ENCODE data around the gene AAK1.
"Not testable (repeated sequence)": the region's sequence is repeated elsewhere in the genome, so short reads cannot be mapped to it uniquely, and the experiment has no call there.

The AAK1 gene

GRCh38 chr2:69643602-69644505 lies at the start of gene AAK1:
AAK1 (minus strand) TSS chr2:69643739; CDS start chr2:69643040, 699 bp downstream.
- peak; percentile 83 to 87 for DNase-seq (ENCODE audit: low read depth in 2 of 2)

GRCh38 chr2:69692424-69692823 lies 48.9 kb upstream of the AAK1 start:
- no peak for DNase-seq (ENCODE audit: low read depth in 2 of 2)

- no peak for DNase-seq (ENCODE audit: low read depth in 2 of 2)
Observed at GRCh38 chr2:69689969-69690368, 46.4 kb upstream of the AAK1 start.

GRCh38 chr2:69689466-69689865 lies 45.9 kb upstream of the AAK1 start:
- DNase-seq (ENCODE audit: low read depth in 2 of 2), result no peak

GRCh38 chr2:69687971-69688611 lies 44.6 kb upstream of the AAK1 start:
- no peak for DNase-seq (ENCODE audit: low read depth in 2 of 2)

- no peak for DNase-seq (ENCODE audit: low read depth in 2 of 2)
Observed at GRCh38 chr2:69686813-69687212, 43.3 kb upstream of the AAK1 start.

- DNase-seq (ENCODE audit: low read depth in 2 of 2), result peak; percentile 14 to 40
Observed at GRCh38 chr2:69685321-69686048, 41.9 kb upstream of the AAK1 start.

GRCh38 chr2:69683170-69683971 lies 39.8 kb upstream of the AAK1 start:
- no peak for DNase-seq (ENCODE audit: low read depth in 2 of 2)

- DNase-seq (ENCODE audit: low read depth in 2 of 2), result no peak
Observed at GRCh38 chr2:69682525-69682924, 39.0 kb upstream of the AAK1 start.

- no peak for DNase-seq (ENCODE audit: low read depth in 2 of 2)
Observed at GRCh38 chr2:69680001-69680675, 36.6 kb upstream of the AAK1 start.

- DNase-seq (ENCODE audit: low read depth in 2 of 2), result no peak
Observed at GRCh38 chr2:69677914-69678313, 34.4 kb upstream of the AAK1 start.

- no peak for DNase-seq (ENCODE audit: low read depth in 2 of 2)
Observed at GRCh38 chr2:69676146-69676545, 32.6 kb upstream of the AAK1 start.

- no peak for DNase-seq (ENCODE audit: low read depth in 2 of 2)
Observed at GRCh38 chr2:69674316-69674670, 30.8 kb upstream of the AAK1 start.

- DNase-seq (ENCODE audit: low read depth in 2 of 2), result not testable (repeated sequence)
Observed at GRCh38 chr2:69673098-69673497, 29.6 kb upstream of the AAK1 start.

GRCh38 chr2:69669666-69670065 lies 26.1 kb upstream of the AAK1 start:
- no peak for DNase-seq (ENCODE audit: low read depth in 2 of 2)

GRCh38 chr2:69668598-69668997 lies 25.1 kb upstream of the AAK1 start:
- no peak for DNase-seq (ENCODE audit: low read depth in 2 of 2)

- no peak for DNase-seq (ENCODE audit: low read depth in 2 of 2)
Observed at GRCh38 chr2:69667805-69668382, 24.4 kb upstream of the AAK1 start.

- DNase-seq (ENCODE audit: low read depth in 2 of 2), result no peak
Observed at GRCh38 chr2:69665152-69665551, 21.6 kb upstream of the AAK1 start.

GRCh38 chr2:69663860-69664259 lies 20.3 kb upstream of the AAK1 start:
- DNase-seq (ENCODE audit: low read depth in 2 of 2), result no peak

- DNase-seq (ENCODE audit: low read depth in 2 of 2), result not testable (repeated sequence)
Observed at GRCh38 chr2:69662547-69662946, 19.0 kb upstream of the AAK1 start.

- no peak for DNase-seq (ENCODE audit: low read depth in 2 of 2)
Observed at GRCh38 chr2:69660637-69661036, 17.1 kb upstream of the AAK1 start.
